OCI-LY1 (cell line): ENCODE results near the gene BACE2.

Experiments
- H2AFZ ChIP-seq: fragments of 200-600 bp; sonication (generic), shearing (Covaris generic); 2 replicates; pipeline ENCODE4 v1.6.0; 2014; ENCODE audit warnings: antibody characterized with exemption, mild to moderate bottlenecking, low read length
- H3F3A ChIP-seq: fragments of 200-600 bp; sonication (generic), shearing (Covaris generic); 2 replicates; pipeline ENCODE4 v1.6.0; 2014; ENCODE audit warnings: mild to moderate bottlenecking, antibody characterized with exemption, low read length, moderate library complexity; ENCODE audit not compliant: insufficient read depth
- H3K27ac ChIP-seq: fragments of 200-600 bp; sonication (generic); 2 replicates; pipeline ENCODE4 v1.5.1; 2014; ENCODE audit warnings: low read length, mixed run types, mild to moderate bottlenecking, low read depth; ENCODE audit not compliant: poor library complexity, severe bottlenecking
- H3K27me3 ChIP-seq: fragments of 200-600 bp; sonication (generic); 2 replicates; pipeline ENCODE4 v1.6.0; 2014; ENCODE audit warnings: antibody characterized with exemption, mild to moderate bottlenecking, low read length, moderate library complexity; ENCODE audit not compliant: insufficient read depth
- H3K36me3 ChIP-seq: fragments of 200-600 bp; sonication (generic); 2 replicates; pipeline ENCODE4 v1.6.1; 2014; ENCODE audit warnings: mild to moderate bottlenecking, antibody characterized with exemption, low read length, moderate library complexity, mixed read lengths; ENCODE audit not compliant: insufficient read depth
- H3K4me1 ChIP-seq: fragments of 200-600 bp; sonication (generic); 2 replicates; pipeline ENCODE4 v1.5.1; 2014; ENCODE audit warnings: mild to moderate bottlenecking, low read length, moderate library complexity; ENCODE audit not compliant: insufficient read depth, severe bottlenecking
- H3K4me2 ChIP-seq: fragments of 200-600 bp; sonication (generic), shearing (Covaris generic); 2 replicates; pipeline ENCODE4 v1.6.1; 2014; ENCODE audit warnings: low read length
- H3K4me3 ChIP-seq: fragments of 200-600 bp; sonication (generic); 2 replicates; pipeline ENCODE4 v1.5.1; 2014; ENCODE audit warnings: low read length, low read depth, mild to moderate bottlenecking, mixed read lengths; ENCODE audit not compliant: poor library complexity, severe bottlenecking
- H3K79me2 ChIP-seq: fragments of 200-600 bp; shearing (Covaris generic); 2 replicates; pipeline ENCODE4 v1.6.1; 2016; ENCODE audit warnings: mixed run types, low read length, mixed read lengths; ENCODE audit not compliant: insufficient read depth
- H3K9ac ChIP-seq: fragments of 200-600 bp; sonication (generic), shearing (Covaris generic); 2 replicates; pipeline ENCODE4 v1.6.1; 2014; ENCODE audit warnings: mild to moderate bottlenecking, low read length, mixed read lengths
- H3K9me2 ChIP-seq: fragments of 200-600 bp; sonication (generic), shearing (Covaris generic); 2 replicates; pipeline ENCODE4 v1.6.1; 2014; ENCODE audit warnings: low read depth, mild to moderate bottlenecking, low read length, mixed read lengths
- H3K9me3 ChIP-seq: fragments of 200-600 bp; shearing (Covaris generic); 2 replicates; pipeline ENCODE4 v1.6.1; 2014; ENCODE audit warnings: low read length, mixed read lengths
- H4K20me1 ChIP-seq: fragments of 200-600 bp; sonication (generic), shearing (Covaris generic); 2 replicates; pipeline ENCODE4 v1.6.0; 2016; ENCODE audit warnings: mild to moderate bottlenecking, low read length; ENCODE audit not compliant: insufficient read depth
- CTCF ChIP-seq: fragments of 200-600 bp; sonication (generic), shearing (Covaris generic); IDR thresholded peaks from 2 replicates; pipeline ENCODE4 v1.5.1; 2017; ENCODE audit warnings: mild to moderate bottlenecking, antibody characterized with exemption, low read length, moderate library complexity, mixed read lengths
- EZH2 ChIP-seq: fragments of 200-600 bp; sonication (generic), shearing (Covaris generic); IDR thresholded peaks from 2 replicates; pipeline ENCODE4 v1.8.0; 2017; ENCODE audit warnings: borderline replicate concordance, mixed run types, mild to moderate bottlenecking, antibody characterized with exemption, low read length, moderate library complexity, mixed read lengths

Gene BACE2

GRCh38 chr21:41315726-41316125, 147.8 kb downstream of the BACE2 start:
- Histone ChIP-seq H3K9me3 (no peaks in the 10 kb centered on the region), H3K27ac (no peak overlapping the region), H3K4me3 (no peak overlapping the region), H3K36me3 (no peaks in the 10 kb centered on the region), H2AFZ (no peak overlapping the region), H3K27me3 (no peaks in the 10 kb centered on the region), H3K9ac (no peak overlapping the region), H3K4me1 (peaks cover 17% of the 10 kb centered on the region), H3K79me2 (no peaks in the 10 kb centered on the region), H3K9me2 (no peaks in the 10 kb centered on the region), H3K4me2 (no peak overlapping the region), H3F3A (no peaks in the 10 kb centered on the region), H4K20me1 (no peaks in the 10 kb centered on the region)
- TF ChIP-seq EZH2 (no peak), CTCF (no peak)

- no peak within 1 kb of the TSS for H3K4me2 ChIP-seq
- no peak within 1 kb of the TSS for H3K27ac ChIP-seq
- H2AFZ ChIP-seq: no peak within 1 kb of the TSS
- H3K4me3 ChIP-seq: no peak within 1 kb of the TSS
- H3K27me3 ChIP-seq: no peaks in the 10 kb centered on the region
- no peak for TF ChIP-seq CTCF
- TF ChIP-seq EZH2: no peak
- no peaks in the 10 kb centered on the region for H3K36me3 ChIP-seq
- H3K4me1 ChIP-seq: peaks cover 24% of the 10 kb centered on the region
- H4K20me1 ChIP-seq: no peaks in the 10 kb centered on the region
- no peaks in the 10 kb centered on the region for H3K9me2 ChIP-seq
- no peaks in the 10 kb centered on the region for H3F3A ChIP-seq
- no peaks in the 10 kb centered on the region for H3K9me3 ChIP-seq
- H3K79me2 ChIP-seq: no peaks in the 10 kb centered on the region
- no peak within 1 kb of the TSS for H3K9ac ChIP-seq
Measured at GRCh38 chr21:41316200-41317062, 148.5 kb downstream of the BACE2 start, which contains the start of gene FAM3B. FAM3B (plus strand) TSS chr21:41316801; CDS start chr21:41316880, 79 bp downstream.

GRCh38 chr21:41317063-41317392, 149.1 kb downstream of the BACE2 start:
- no peak overlapping the region for H3K9ac ChIP-seq
- no peaks in the 10 kb centered on the region for H3K79me2 ChIP-seq
- no peaks in the 10 kb centered on the region for H3K36me3 ChIP-seq
- no peak overlapping the region for H2AFZ ChIP-seq
- no peaks in the 10 kb centered on the region for H3F3A ChIP-seq
- no peak overlapping the region for H3K27ac ChIP-seq
- no peak overlapping the region for H3K4me2 ChIP-seq
- no peaks in the 10 kb centered on the region for H3K9me2 ChIP-seq
- peaks cover 30% of the 10 kb centered on the region for H3K4me1 ChIP-seq
- H4K20me1 ChIP-seq: no peaks in the 10 kb centered on the region
- H3K4me3 ChIP-seq: no peak overlapping the region
- no peaks in the 10 kb centered on the region for H3K27me3 ChIP-seq
- H3K9me3 ChIP-seq: no peaks in the 10 kb centered on the region
- TF ChIP-seq EZH2: no peak
- no peak for TF ChIP-seq CTCF
